ENCODE results near the gene CABLES1.

CABLES1 gene

DNA sequence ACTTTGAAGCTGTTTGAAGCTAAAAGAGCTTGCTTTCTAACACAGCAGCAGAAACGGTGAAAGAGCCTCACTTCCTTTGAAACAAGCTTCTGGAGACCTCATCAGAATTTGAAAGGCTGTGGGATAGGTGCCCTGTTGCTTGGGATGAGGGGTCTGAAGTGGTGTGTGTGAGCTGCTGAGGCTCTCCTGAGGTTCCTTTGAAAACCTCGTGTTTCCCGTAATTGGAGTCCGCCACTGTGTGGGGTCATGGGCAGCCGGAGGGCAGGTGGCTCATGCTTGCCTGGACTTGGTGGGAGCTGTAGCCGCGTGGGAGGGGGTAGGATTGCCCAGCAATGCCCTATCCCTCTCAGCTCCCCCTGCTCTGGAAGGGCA lies 34.4 kb downstream of the CABLES1 start:
- DNase-seq (ENCODE audit: low read depth), result no peak

DNA sequence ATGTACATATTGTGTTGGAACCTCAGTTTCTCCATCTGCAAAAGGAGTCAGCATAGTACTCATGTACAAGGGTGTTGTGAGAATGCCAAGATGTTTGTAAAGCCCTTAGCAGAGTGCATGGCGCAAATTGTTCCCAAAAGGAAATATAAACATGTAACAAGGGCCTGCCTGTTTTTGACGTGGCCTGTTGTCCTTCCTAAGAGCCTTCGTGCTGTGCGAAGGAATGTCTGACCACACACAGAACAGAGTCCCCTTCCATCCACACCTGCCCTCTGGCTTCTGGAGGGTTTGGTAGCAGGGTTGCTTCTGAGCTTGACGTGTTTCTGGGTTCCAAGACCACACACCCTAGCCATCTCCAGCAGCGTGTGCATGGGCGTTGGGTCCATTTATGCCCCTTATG lies 34.9 kb downstream of the CABLES1 start:
- no peak for DNase-seq (ENCODE audit: low read depth)

DNA sequence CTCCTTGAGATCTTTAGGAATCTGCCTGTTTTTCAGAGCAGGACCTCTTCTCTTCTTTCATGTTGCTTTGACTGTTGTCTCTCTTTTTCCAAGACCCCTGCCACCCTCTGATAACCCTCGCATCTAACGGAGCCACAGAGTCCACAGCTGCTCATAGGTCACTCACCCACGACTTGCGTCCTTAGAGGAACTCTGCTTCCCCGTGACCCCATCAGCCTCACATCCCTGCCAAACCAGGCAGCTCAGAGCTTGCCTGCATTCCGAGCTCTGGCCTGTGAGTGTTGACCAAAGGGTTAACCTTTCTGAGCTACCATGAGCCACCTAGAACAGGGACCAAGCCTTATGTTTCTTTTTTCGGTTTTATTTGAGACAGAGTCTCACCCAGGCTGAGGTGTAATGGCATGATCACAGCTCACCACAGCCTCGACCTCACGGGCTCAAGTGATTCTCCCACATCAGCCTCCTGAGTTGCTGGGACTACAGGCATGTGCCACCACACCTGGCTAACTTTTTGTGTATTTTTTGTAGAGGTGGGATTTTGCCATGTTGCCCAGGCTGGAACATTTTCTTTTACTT lies 36.4 kb downstream of the CABLES1 start:
- no peak for DNase-seq (ENCODE audit: low read depth)

DNA sequence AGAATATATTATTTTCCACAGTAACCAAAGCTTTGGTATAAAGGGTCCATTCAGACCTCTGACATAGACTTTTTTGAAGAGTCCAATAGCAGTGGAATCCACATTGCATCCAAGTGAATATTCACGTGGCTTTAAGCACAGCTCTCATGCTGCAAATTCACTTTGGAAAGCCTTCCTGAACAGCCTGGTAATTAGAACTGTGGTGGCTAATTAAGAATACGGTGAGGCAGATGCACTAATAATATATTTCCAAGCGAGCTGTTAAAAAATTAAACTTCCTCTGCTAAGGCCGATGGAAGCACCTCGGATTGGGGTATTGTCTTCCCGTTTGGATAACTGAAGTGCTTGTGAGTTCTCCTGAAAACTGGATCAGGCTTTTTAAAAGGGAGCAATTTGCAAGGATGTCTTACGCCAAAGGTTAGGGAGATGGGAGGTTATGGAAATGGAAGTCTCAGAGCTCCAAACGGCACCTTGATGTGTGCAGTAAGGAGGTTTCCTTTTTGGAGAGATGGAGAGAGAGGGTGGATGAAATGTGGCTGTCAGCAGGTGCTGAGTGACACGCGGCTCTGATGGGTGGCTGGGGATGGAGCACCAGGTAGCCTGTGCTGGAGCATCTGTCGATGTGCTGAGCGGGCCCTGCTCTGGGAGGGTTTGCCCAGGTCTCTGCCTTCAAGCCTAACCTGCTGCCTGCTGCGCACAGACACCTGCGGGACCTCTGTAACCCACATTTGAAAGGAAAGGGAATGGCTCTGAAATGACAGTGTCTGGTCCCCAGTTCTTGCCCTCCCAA lies 37.5 kb downstream of the CABLES1 start:
- no peak for DNase-seq (ENCODE audit: low read depth)

DNA sequence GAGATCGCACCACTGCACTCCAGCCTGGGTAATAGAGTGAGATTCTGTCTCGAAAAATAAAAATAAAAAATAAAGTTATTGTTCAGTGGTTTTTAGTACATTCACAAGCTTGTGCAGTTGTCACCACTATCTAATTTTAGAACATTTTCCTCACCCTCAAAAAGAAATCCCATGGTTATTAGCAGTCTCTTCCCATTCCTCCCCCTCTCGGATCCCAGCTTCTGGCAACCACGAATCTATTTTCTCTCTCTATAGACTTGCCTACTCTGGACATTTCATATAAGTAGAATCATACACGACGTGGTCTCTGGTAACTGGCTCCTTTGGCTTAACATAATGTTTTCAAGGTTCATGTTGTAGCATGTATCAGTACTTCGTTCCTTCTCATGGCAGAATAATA lies 38.6 kb downstream of the CABLES1 start:
- no peak for DNase-seq (ENCODE audit: low read depth)

DNA sequence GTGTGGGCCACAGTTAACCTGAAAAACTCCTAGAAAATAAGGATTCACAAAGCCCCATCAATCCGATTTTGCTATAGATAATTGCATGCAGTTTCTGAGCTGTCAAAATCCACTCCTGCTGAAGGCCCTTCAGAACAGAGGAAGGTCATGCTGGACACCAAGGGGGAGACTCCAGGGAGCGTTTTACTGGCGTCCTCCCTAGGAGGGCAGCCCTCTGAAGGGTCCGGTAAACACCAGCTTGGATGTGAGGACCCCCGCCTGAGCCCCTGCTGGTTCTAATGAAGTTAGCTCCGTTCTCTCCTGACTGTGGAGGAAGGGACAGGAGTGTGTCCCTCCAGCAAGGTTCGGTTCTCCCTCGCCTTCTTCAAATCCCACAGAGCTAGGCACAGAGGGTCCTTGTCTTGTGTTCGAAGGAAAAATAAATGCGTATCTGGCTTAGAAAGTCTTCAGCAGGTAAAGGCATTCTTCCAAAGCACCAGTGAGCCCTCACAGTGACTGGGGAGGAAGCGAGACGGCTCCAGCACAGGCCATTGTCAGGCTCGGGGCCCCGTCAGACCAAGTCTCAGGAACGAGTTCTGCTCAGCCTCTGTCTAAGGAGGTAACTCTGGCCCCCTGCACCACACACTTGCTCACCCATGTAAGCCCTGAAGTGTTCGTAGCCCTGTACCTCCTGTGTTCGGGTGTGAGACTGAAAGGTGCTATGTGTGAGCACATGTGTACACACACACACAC lies 41.6 kb downstream of the CABLES1 start:
- DNase-seq (ENCODE audit: low read depth), result no peak

DNA sequence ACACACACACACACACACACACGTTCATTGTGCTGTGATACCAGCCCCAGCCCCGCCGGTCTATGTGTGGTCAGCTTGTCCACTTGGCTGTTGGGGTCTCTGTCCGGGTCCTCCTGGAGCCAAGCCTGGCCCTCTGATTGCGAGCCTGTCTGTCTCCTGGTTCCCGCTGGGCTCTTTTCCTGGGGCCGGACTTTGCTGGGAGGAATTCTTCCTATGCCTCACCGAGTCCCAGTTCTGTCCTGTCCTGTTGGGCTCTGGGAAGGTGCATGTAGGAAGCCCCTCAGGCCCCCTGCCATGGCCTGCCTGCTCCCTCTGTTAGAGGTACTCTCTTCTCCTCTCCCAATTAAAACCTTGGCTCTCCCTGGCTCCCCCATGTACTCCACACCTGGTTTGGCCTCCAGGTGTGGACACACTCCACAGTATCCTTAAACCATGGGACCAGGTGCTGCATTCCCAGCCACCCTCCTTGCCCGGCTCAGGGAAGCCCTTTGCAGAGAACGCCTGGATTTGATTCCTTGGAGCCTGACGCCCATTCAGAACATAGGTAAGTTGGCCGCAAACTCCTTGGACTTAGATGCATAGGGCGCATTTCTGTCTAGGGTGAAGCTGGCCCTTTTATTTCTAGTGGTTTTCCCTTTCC lies 42.3 kb downstream of the CABLES1 start:
- DNase-seq (ENCODE audit: low read depth), result no peak

DNA sequence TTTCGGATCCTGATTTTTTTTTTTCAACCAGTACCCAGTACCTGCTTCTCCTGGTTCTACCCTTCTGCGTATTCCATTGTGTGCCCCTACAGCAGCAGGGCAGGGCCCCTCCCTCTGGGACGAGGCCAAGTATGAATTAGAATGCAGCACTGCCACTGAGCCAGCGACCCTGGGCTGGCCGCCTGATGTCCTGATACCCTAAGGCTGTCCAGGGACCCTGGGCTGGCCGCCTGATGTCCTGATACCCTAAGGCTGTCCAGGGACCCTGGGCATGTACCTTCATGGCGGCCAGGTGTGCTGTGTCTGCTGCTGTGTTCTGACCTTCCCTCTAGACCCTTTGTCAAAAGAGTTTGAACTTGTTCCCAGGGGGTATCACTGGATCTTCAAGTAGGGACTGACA lies 42.9 kb downstream of the CABLES1 start:
- no peak for DNase-seq (ENCODE audit: low read depth)

DNA sequence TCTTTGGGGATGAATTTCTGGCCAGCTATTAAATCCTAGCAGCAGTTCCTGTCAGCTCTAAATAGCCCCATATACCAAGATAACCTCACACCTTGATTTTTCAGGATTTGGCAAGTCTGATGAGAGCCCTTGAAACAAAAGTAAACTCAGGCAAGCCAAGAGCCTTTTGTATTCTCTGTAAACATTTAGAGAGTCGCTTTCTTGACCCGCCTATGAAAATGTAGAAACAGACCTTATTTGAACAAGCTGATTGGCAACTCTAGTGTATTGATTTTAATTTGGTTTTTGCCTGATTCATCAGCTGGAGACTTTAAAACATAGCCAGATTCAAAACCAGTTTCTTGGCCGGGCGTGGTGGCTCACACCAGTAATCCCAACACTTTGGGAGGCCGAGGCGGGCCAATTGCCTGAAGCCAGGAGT lies 43.4 kb downstream of the CABLES1 start:
- DNase-seq (ENCODE audit: low read depth), result no peak

DNA sequence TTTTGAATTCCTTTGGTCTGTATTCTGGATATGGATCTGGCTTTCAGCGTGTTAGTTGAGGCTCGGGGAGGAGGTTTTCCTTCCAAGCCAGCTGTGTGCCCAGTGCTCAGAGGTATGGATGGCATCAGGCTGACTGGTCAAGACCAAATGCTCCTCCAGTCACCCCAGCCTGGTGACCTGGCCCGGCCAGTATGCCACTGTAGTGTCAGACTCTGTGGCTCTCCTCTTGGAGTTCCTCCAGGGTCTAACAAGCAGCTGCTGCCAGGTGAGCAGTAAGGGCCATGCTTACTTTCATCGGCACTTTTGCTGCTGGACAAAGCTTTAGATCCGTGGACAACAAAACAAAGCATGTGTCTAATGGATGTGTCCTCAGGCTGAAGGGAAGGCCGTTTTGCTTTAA lies 44.1 kb downstream of the CABLES1 start:
- no peak for DNase-seq (ENCODE audit: low read depth)

DNA sequence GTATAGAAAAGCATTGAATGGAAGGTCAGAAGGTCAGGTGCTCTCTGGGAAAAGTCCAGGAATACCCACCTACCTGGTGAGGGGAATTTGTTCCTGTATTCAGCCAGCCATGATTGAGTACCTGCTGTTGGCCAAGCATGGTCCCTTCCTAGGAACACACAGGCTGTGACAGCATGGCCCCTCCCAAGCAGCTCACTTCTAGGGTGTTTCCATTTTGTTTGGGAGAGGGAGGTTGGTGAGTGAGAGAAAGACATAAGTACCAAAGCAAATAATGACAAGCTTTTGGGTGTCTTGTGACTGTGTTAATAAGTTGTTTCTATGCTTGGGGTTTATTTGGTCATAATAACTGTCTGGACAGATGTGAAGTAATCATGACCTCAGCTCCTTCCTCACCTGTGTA lies 46.3 kb downstream of the CABLES1 start:
- DNase-seq (ENCODE audit: low read depth), result no peak

DNA sequence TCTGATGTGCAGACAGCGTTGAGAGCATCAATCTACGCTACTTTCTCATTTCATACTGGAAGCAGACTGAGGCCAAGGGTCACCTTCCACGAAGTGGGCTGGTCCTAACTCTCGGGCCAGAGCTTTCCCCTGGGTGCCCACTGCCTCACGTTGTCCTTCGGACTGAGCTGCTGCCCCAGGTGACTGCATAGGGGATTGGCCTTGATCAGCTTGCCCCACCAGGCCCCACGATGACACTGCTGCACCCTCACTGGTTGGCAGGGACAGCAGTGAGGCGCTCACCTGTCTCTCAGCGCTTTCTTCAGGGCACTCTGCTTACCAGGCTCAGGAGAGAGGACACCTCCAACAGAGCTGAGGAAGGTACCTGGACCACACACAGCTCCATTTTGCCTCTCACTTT lies 47.3 kb downstream of the CABLES1 start:
- no peak for DNase-seq (ENCODE audit: low read depth)

DNA sequence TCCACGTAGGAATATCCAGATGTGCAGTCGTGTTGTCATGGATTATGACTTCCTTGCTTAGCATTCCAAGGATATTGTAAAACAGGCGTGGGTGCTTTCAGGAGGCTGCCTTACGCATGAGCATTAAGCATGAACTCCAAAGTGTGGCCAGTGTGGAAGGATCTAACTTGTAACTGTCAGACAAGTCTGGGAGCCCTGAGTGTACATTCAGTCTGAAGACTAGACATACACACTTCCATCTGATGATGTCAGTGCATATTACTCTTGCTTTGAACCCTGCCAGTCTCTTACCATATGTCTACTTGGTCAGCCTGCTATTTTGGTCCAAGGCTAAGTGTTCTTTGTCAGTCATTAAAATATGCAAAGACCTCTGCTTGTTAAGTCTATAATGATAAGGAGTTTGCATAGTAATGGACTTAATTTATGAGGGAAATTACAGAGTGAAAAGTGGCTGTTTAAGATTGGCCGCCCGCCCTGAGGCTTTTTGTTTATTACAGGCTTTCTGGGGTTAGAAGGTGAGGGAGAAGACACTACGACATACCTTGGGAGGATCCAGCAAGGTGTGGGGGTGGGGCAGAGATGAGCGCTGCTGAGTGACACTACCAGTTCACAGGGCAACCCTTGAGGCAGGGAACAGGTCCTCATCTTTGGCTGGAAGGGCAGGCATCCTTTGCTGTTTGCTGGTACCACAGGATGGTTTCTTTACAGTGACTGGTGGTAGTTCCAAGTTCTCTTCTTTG lies 48.3 kb downstream of the CABLES1 start:
- DNase-seq (ENCODE audit: low read depth), result no peak

DNA sequence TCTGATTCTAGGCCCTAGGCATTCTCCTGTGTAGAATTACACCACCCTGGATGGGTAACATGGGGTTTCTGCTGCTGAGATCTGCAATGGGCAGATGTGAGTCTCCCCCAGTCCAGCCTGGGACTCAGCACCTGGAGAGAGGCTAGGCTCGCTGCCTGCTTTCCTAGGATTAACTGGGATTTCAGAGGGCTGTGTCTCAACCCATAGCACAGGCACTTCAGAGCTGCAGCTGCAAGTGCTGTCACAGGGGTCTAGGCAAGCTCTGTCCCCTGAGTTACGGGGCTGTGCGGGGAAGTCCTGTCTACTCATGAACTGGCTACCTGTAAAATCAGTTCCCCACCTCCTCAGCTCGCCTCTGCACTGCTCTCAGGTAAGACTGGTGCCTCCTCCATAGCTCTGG lies 51.5 kb downstream of the CABLES1 start:
- DNase-seq (ENCODE audit: low read depth), result no peak

DNA sequence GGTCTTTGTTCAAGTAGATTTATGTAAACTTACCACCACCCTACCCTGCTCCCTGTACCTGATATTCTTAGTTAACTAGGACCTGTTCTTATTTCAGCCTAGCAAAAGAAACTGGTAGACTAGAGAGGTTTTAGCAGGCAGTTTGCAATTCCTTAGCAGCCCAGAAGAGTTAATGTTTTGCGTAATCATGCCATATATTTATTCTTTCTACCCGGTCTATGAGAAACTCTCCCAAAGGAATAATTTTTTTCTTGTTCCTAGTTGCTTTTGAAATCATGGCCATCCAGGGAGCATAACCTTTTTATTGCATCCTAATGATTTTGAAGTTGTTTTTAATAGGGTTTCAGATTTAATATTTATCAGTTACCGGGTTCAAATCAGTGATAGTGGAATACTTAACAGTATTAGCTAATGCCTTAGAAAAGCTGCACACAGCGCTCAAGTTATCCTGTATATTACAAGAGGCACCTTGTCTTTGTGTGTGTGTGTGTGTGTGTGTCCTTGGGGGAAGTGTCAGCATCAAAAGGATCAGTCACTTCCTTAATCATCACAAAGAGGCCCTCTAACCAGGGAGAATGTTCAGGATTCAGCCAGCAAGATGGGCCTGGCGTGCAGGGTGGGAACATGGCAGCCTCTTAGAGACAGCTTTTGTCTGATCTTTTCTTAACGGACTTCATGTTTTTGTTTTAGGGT lies 52.9 kb downstream of the CABLES1 start:
- DNase-seq (ENCODE audit: low read depth), result no peak

DNA sequence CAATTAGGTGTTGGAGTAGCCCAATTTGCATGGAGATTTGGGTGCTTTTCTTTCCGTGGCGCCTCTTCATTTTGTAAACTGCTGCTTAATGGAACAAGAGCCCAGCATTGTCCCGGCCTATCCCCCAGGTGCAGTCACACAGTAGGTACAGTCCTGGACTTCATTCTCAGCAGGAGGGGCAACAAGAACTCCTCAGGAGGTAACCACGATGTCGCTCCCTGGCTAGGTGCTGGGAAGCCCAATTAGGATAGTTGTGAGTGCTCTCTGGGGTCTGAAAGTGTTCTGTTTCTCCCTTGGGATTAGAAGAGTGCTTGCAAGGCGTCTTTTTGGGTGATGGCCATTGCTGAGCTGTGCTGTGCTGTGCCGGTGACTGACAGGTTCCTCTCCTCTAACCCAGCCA lies 53.8 kb downstream of the CABLES1 start:
- no peak for DNase-seq (ENCODE audit: low read depth)

DNA sequence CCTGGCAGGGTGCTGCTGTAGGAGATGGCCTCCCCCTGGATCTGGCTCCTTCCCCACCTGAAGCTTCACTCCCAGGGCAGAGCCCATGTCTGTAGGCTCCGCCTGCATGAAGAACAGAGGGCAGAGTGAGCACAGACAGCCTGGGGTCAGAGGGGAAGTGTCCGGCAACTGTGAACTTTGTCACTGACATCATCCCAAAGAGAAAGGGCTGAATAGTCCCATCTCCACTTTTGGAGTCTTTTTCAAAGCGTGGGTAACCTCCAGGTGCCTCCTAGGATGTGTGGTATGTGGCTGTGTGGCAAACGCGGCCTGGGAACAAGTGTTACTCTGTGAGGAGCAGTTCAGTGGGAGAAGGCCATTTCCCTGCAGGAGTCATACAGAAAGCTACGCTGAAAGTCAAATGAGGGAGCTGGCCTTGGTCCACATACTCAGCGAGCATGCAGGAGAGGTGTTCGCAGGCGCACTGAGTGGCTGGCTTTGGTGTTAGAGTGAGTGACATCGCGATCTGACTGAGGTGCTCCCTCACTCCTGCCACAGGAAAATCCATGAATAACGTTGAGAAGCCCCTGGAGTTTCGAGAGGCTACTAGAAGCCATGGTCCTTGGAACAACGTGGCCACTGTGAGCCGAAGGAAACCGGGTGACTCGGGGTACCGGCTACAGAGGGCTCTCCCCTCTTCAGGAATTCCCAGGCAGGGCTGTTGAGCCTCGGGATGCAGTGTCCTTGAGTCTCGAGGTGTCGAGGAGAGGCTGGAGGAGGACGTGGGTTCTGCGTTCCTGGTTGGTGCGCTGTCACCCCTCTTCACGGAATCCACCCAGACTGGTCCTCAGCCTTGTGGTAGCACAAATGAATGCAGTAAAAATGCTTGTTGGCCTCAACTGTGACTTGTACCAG lies 54.7 kb downstream of the CABLES1 start:
- DNase-seq (ENCODE audit: low read depth), result no peak

DNA sequence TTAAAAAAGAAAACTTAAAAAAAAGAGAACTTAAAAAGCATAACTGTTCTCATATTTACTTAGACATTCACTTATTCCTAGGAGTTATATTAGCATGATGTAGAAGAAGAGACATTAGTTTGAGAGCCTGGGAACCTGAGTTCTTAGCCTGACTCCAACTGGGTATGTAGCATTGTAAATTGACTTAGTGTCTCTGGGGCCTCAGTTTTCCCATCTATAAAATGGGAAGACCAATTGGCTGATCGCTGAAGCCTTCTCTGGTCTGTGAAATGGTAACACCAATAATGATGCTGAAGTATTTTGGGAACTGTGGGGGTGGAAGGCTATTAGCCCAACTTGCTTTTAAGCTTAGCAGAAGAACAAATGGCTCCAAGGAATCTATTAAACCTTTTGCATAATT lies 55.9 kb downstream of the CABLES1 start:
- DNase-seq (ENCODE audit: low read depth), result no peak

DNA sequence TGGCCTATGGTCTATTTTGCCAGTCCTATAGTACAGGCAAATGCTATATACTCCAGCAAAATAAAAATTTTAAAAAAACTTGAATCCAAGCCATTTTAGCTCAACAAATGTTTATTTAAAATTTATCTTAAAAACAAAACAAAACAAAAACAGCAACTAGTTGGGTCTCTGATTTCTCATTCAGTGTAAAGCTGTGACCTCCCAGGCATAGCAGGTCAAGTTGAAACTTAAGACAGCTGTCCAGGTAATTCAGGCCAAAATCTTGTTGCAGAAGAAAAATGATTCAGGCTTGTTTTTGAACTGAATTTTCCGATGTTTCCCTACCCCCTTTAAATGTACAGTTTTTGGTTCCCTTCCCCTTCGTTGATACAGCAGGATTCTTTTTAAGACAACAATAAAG lies 58.5 kb downstream of the CABLES1 start:
- no peak for DNase-seq (ENCODE audit: low read depth)

DNA sequence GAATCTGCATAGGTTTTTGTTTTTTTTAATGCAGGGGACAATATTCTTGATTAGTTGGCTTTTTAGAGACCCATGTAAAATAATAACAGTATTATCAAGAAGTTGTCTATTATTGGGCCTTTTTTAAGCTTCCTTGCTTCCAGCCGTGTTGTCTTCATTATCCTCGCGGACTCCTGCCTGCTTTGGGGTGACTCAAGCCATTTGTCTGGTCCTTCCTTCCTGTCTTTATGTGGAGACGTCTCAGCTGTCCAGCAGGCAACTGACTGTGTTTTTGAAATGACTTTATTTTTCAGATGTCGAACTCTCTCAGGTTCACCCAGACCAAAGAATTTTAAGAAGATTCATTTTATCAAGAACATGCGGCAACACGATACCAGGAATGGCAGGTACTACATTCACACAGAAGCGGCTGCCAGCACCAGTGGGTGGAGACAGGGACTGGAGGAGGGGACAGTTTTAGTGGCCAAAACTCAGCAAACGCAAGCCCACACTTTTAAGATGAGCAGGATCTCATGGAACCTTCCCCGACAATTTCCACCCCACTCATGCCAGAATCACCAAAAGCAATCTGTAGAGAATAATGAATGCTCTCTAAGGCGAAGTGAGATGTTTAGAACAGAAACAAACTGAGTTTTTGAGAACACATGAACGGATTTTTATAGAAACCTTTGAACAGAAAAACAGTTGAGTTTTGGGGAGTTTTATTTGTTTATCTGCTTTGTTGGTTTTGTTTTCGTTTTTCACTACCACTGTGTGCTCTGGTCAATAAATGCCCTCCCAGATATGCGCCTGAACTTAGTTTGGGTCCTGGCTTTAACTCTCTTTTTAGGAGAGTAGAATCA lies 59.1 kb downstream of the CABLES1 start:
- DNase-seq (ENCODE audit: low read depth), result no peak

Data from stimulated activated CD4-positive, alpha-beta T cell treated with anti-CD3 and anti-CD28 coated beads, Interleukin-2, amount 100 ng/mL, for 4 hours (primary cell).